Heart left ventricle (tissue), 13 donors: ENCODE measurements around the gene CD8B.

Source experiments
- CTCF ChIP-seq, 12 donors: fragments of 200-600 bp; sonication (generic) in 4 of 12; IDR thresholded peaks; one replicate each; pipeline versions ENCODE4 v1.5.0 to v1.8.0; 2018 to 2022; ENCODE audit warnings: antibody characterized with exemption in 12 of 12, mild to moderate bottlenecking in 5 of 12
- POLR2A ChIP-seq, 2 donors: fragments of 450-650 bp; IDR thresholded peaks; one replicate each; pipeline ENCODE4 v1.6.1; 2017; ENCODE audit warnings: antibody characterized with exemption in 2 of 2, mild to moderate bottlenecking in 2 of 2, moderate library complexity in 2 of 2
- donor health status: ischemic (EF 13 %, LVEDD 7.1; RV severe dilation, severe dysfunction).
- donor health status: DM: no; HTN: yes; CAD: no.
- donor health status: DM: no; HTN: no; CAD: no.
- donor health status: ischemic (EF 25% LVEDD 6.9; RV normal size, moderate dysfunction).
- donor health status: ischemic (EF 25% LVEDD 5.7; RV mildly dilated, moderate dysfunction).
- donor health status: ischemic (EF 35%, LVEDD 5.7; RV mildly dilated, moderate dysfunction).
- donor health status: nonischemic (EF 11% LVEDD 7.7; RV severe dilation, severe dysfunction).
- donor health status: DM: yes; HTN: yes; CAD: no.
- donor health status: PGD.
- donor health status: ischemic (EF 29% LVEDD 5.4; RV normal size, mild dysfunction).
- donor health status: nonischemic (EF 23%, LVEDD 6.1; RV moderate dilation, normal function).

DNA sequence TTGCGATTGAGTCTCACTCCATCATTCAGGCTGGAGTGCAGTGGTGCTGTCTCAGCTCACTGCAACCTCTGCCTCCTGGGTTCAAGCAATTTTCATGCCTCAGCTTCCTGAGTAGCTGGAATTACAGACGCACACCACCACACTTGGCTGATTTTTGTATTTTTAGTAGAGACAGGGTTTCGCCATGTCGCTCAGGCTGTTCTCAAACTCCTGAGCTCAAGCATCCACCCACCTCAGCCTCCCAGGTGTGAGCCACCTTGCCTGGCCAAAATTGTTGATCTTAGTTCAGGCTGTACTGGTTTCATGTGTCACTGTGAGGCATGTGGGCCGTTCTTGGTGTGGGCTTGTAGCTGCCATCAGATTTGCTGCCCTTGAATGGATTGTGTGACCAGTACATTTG lies 89.1 kb downstream of the CD8B start:
- TF ChIP-seq CTCF (IDR thresholded peaks at IDR 0.05) (no peak), POLR2A (IDR thresholded peaks at IDR 0.05) (no peak)
